ENCODE data around the gene SMAD7.

DNA sequence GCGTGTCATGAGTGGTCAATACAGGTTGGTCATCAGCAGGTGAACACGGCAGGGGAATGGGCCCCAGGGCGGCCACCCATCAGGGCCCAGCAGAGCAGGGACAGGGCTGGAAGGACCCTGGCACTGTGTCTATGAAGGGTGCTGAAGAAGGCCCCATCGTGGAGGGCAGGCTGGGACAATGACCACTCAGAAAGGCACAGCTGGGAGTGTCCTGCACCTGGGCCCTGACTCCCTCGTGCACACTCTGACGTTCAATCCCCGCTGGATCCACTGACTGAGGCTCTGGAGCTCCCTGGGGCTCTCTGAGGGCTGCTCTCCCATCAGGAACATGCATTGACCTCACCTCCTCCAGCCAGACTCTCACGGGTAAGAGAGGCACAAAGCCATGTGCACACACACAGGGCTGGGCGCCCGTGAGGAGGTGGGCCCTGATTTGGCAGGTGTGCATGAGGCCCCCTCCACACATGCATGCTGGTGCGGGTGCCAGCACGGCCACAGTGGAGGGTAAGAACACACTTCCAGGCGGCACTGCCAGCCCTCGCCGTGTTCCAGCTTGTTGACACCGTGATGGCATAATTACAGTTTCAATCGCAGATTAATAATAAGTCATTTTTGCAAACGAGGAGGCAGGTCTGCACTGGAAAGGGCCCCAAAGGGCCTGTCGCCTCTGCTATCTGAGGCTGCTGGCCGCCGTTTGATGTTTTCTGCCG is 58.5 kb downstream of the SMAD7 start:
- no peak for TF ChIP-seq HDGF (IDR thresholded peaks at IDR 0.05; ENCODE audit: borderline replicate concordance)
- no peak for TF ChIP-seq ELF4 (IDR thresholded peaks at IDR 0.05)
